Activated naive CD8-positive, alpha-beta T cell treated with anti-CD3 and anti-CD28 coated beads, Interleukin-2, amount 50 U/mL, for 24 hours (primary cell): ENCODE measurements around the gene CTIF.

Experiments
- ATAC-seq: fragments of 150-1000 bp; cut with Tn5 transposase; one replicate; pipeline ENCODE4 v1.10.0; 2021
- DNase-seq: peaks from one replicate; pipeline ENCODE4 v3.0.0; 2021
- H3K27ac Mint-ChIP-seq: one replicate; pipeline ENCODE4 v1.8.0; 2021; ENCODE audit warnings: mild to moderate bottlenecking, mixed read lengths
- H3K27me3 Mint-ChIP-seq: one replicate; pipeline ENCODE4 v1.8.0; 2021; ENCODE audit warnings: mixed read lengths
- H3K36me3 Mint-ChIP-seq: one replicate; pipeline ENCODE4 v1.8.0; 2021; ENCODE audit warnings: low read depth, mixed read lengths
- H3K4me1 Mint-ChIP-seq: one replicate; pipeline ENCODE4 v1.8.0; 2021; ENCODE audit warnings: mixed read lengths
- H3K4me3 Mint-ChIP-seq: one replicate; pipeline ENCODE4 v1.8.0; 2021; ENCODE audit warnings: mild to moderate bottlenecking, moderate library complexity, mixed read lengths
- H3K9me3 Mint-ChIP-seq: one replicate; pipeline ENCODE4 v1.8.0; 2021; ENCODE audit warnings: mixed read lengths

The CTIF gene

GRCh38 chr18:48826271-48826670 is 287.4 kb downstream of the CTIF start:
- Mint-ChIP-seq H3K9me3 (peaks cover 16% of the 10 kb centered on the region), H3K27me3 (no peaks in the 10 kb centered on the region), H3K4me3 (no peak overlapping the region), H3K36me3 (peaks cover 10% of the 10 kb centered on the region), H3K27ac (no peak overlapping the region), H3K4me1 (peaks cover 31% of the 10 kb centered on the region)
- no peak for DNase-seq
- no peak for ATAC-seq

GRCh38 chr18:48826806-48827205 is 288.0 kb downstream of the CTIF start:
- H3K27me3 Mint-ChIP-seq: no peaks in the 10 kb centered on the region
- H3K4me1 Mint-ChIP-seq: peaks cover 31% of the 10 kb centered on the region
- H3K4me3 Mint-ChIP-seq: no peak overlapping the region
- no peak overlapping the region for H3K27ac Mint-ChIP-seq
- peaks cover 10% of the 10 kb centered on the region for H3K36me3 Mint-ChIP-seq
- ATAC-seq: no peak
- H3K9me3 Mint-ChIP-seq: peaks cover 16% of the 10 kb centered on the region
- no peak for DNase-seq

GRCh38 chr18:48827291-48828193 is 288.7 kb downstream of the CTIF start:
- Mint-ChIP-seq H3K36me3 (peaks cover 10% of the 10 kb centered on the region), H3K4me1 (peaks cover 37% of the 10 kb centered on the region), H3K4me3 (no peak overlapping the region), H3K9me3 (peaks cover 16% of the 10 kb centered on the region), H3K27me3 (no peaks in the 10 kb centered on the region), H3K27ac (no peak overlapping the region)
- no peak for DNase-seq
- no peak for ATAC-seq

GRCh38 chr18:48828194-48828545 is 289.3 kb downstream of the CTIF start:
- Mint-ChIP-seq H3K27ac (no peak overlapping the region), H3K4me1 (peaks cover 43% of the 10 kb centered on the region), H3K27me3 (no peaks in the 10 kb centered on the region), H3K36me3 (peaks cover 7% of the 10 kb centered on the region), H3K4me3 (no peak overlapping the region), H3K9me3 (peaks cover 10% of the 10 kb centered on the region)
- ATAC-seq (no peak), DNase-seq (no peak)

- no peaks in the 10 kb centered on the region for H3K27me3 Mint-ChIP-seq
- H3K4me3 Mint-ChIP-seq: no peak overlapping the region
- H3K9me3 Mint-ChIP-seq: peaks cover 3% of the 10 kb centered on the region
- DNase-seq (no peak), ATAC-seq (no peak)
- H3K27ac Mint-ChIP-seq: no peak overlapping the region
- H3K4me1 Mint-ChIP-seq: peaks cover 50% of the 10 kb centered on the region
- peaks cover 1% of the 10 kb centered on the region for H3K36me3 Mint-ChIP-seq
Measured at GRCh38 chr18:48828691-48829442, 290.0 kb downstream of the CTIF start.

- DNase-seq (no peak), ATAC-seq (no peak)
- Mint-ChIP-seq H3K4me1 (peaks cover 57% of the 10 kb centered on the region), H3K9me3 (no peaks in the 10 kb centered on the region), H3K27me3 (no peaks in the 10 kb centered on the region), H3K27ac (peak overlapping the region; percentile 30), H3K4me3 (no peak overlapping the region), H3K36me3 (peaks cover 1% of the 10 kb centered on the region)
Measured at GRCh38 chr18:48829443-48830149, 290.8 kb downstream of the CTIF start.

GRCh38 chr18:48831113-48831759 is 292.4 kb downstream of the CTIF start:
- DNase-seq (no peak), ATAC-seq (no peak)
- Mint-ChIP-seq H3K4me3 (peak overlapping the region; percentile 54), H3K27ac (peak overlapping the region; percentile 80), H3K4me1 (peaks cover 70% of the 10 kb centered on the region), H3K27me3 (no peaks in the 10 kb centered on the region), H3K9me3 (no peaks in the 10 kb centered on the region), H3K36me3 (peaks cover 3% of the 10 kb centered on the region)

GRCh38 chr18:48831802-48832201 is 293.0 kb downstream of the CTIF start:
- peaks cover 2% of the 10 kb centered on the region for H3K36me3 Mint-ChIP-seq
- H3K27me3 Mint-ChIP-seq: no peaks in the 10 kb centered on the region
- ATAC-seq (no peak), DNase-seq (no peak)
- no peak overlapping the region for H3K4me3 Mint-ChIP-seq
- peak overlapping the region; percentile 99 for H3K27ac Mint-ChIP-seq
- peaks cover 76% of the 10 kb centered on the region for H3K4me1 Mint-ChIP-seq
- no peaks in the 10 kb centered on the region for H3K9me3 Mint-ChIP-seq

GRCh38 chr18:48832938-48833700 is 294.3 kb downstream of the CTIF start:
- peak; percentile 50 for DNase-seq
- H3K4me1 Mint-ChIP-seq: peaks cover 84% of the 10 kb centered on the region
- H3K27ac Mint-ChIP-seq: peak overlapping the region; percentile 99
- H3K36me3 Mint-ChIP-seq: peaks cover 2% of the 10 kb centered on the region
- no peak for ATAC-seq
- peak overlapping the region; percentile 81 for H3K4me3 Mint-ChIP-seq
- H3K27me3 Mint-ChIP-seq: no peaks in the 10 kb centered on the region
- H3K9me3 Mint-ChIP-seq: no peaks in the 10 kb centered on the region

GRCh38 chr18:48833701-48834412 is 295.0 kb downstream of the CTIF start:
- no peaks in the 10 kb centered on the region for H3K9me3 Mint-ChIP-seq
- peak overlapping the region; percentile 99 for H3K27ac Mint-ChIP-seq
- peaks cover 89% of the 10 kb centered on the region for H3K4me1 Mint-ChIP-seq
- peaks cover 2% of the 10 kb centered on the region for H3K36me3 Mint-ChIP-seq
- peak overlapping the region; percentile 81 for H3K4me3 Mint-ChIP-seq
- no peaks in the 10 kb centered on the region for H3K27me3 Mint-ChIP-seq
- peak; percentile 75 for ATAC-seq
- peak; percentile 78 for DNase-seq

GRCh38 chr18:48834413-48835031 is 295.7 kb downstream of the CTIF start:
- DNase-seq: peak; percentile 82
- peak overlapping the region; percentile 99 for H3K27ac Mint-ChIP-seq
- peaks cover 96% of the 10 kb centered on the region for H3K4me1 Mint-ChIP-seq
- peaks cover 2% of the 10 kb centered on the region for H3K36me3 Mint-ChIP-seq
- H3K4me3 Mint-ChIP-seq: peak overlapping the region; percentile 81
- peak; percentile 89 for ATAC-seq
- no peaks in the 10 kb centered on the region for H3K9me3 Mint-ChIP-seq
- no peaks in the 10 kb centered on the region for H3K27me3 Mint-ChIP-seq

GRCh38 chr18:48835119-48835518 is 296.3 kb downstream of the CTIF start:
- H3K4me3 Mint-ChIP-seq: peak overlapping the region; percentile 18
- DNase-seq: no peak
- no peaks in the 10 kb centered on the region for H3K9me3 Mint-ChIP-seq
- peaks cover 97% of the 10 kb centered on the region for H3K4me1 Mint-ChIP-seq
- H3K36me3 Mint-ChIP-seq: peaks cover 2% of the 10 kb centered on the region
- peak overlapping the region; percentile 99 for H3K27ac Mint-ChIP-seq
- H3K27me3 Mint-ChIP-seq: no peaks in the 10 kb centered on the region
- no peak for ATAC-seq

- Mint-ChIP-seq H3K9me3 (no peaks in the 10 kb centered on the region), H3K36me3 (peaks cover 2% of the 10 kb centered on the region), H3K4me3 (no peak overlapping the region), H3K4me1 (peaks cover 94% of the 10 kb centered on the region), H3K27ac (peak overlapping the region; percentile 99), H3K27me3 (no peaks in the 10 kb centered on the region)
- DNase-seq (no peak), ATAC-seq (no peak)
Measured at GRCh38 chr18:48835745-48836170, 296.9 kb downstream of the CTIF start.
